H1 (cell line): Measurements from ENCODE around the gene PPM1L. TPM values are rescaled to one million over a fixed set of nuclear protein-coding genes. Genes with fewer than 3 reads are reported as not detected.

Experiments used
- CTCF ChIA-PET: fragments of 300-600 bp; sonication (Branson Sonifier 250); formaldehyde crosslinking; loops from one replicate; lab custom pipeline; 2021; ENCODE audit not compliant: partially characterized antibody; lab: Charles Lee
- POLR2A ChIA-PET: fragments of 300-600 bp; sonication (Branson Sonifier 250); formaldehyde crosslinking; loops from one replicate; lab custom pipeline; 2021; ENCODE audit warnings: inconsistent platforms; ENCODE audit not compliant: partially characterized antibody; lab: Charles Lee
- DNase-seq, 2 experiments: peaks; one replicate each; pipeline versions ENCODE4 v3.0.0 to v3.0.0-alpha.2; 2010 to 2022; ENCODE audit warnings: low spot score in 2 of 2, low read depth in 1 of 2, mixed read lengths in 1 of 2
- FAIRE-seq: peaks from 2 replicates; lab custom pipeline; 2011; peaks lifted over from hg19 to GRCh38; lab: Jason Lieb, UNC
- H2AFZ ChIP-seq: 2 replicates; pipeline ENCODE4 v1.8.1; 2012; ENCODE audit warnings: low read length, inconsistent platforms
- H2AK5ac ChIP-seq: 2 replicates; pipeline ENCODE4 v1.6.1; 2013; ENCODE audit warnings: low read depth, low read length
- H2BK120ac ChIP-seq: replicated peaks from 2 replicates; pipeline ENCODE3; 2013; ENCODE audit warnings: low read depth, low read length, inconsistent platforms
- H2BK12ac ChIP-seq: 2 replicates; pipeline ENCODE4 v1.6.1; 2013; ENCODE audit warnings: low read depth, low read length
- H2BK15ac ChIP-seq: 2 replicates; pipeline ENCODE4 v1.6.1; 2013; ENCODE audit warnings: low read length
- H2BK20ac ChIP-seq: 2 replicates; pipeline ENCODE4 v1.6.1; 2013; ENCODE audit warnings: low read length
- H2BK5ac ChIP-seq: 2 replicates; pipeline ENCODE4 v1.6.1; 2013; ENCODE audit warnings: low read depth, low read length
- H3K14ac ChIP-seq: 2 replicates; pipeline ENCODE4 v1.6.1; 2013; ENCODE audit warnings: inconsistent platforms; ENCODE audit not compliant: insufficient read length
- H3K18ac ChIP-seq: 2 replicates; pipeline ENCODE4 v1.6.1; 2013; ENCODE audit warnings: low read length; ENCODE audit errors: extremely low read depth
- H3K23ac ChIP-seq: 2 replicates; pipeline ENCODE4 v1.6.1; 2013; ENCODE audit warnings: inconsistent platforms; ENCODE audit not compliant: insufficient read length
- H3K23me2 ChIP-seq: 2 replicates; pipeline ENCODE4 v1.6.1; 2013; ENCODE audit warnings: low read depth, low read length
- H3K27ac ChIP-seq: 2 replicates; pipeline ENCODE4 v1.6.1; 2011; ENCODE audit warnings: low read depth, low read length, inconsistent platforms
- H3K27me3 ChIP-seq, 4 experiments: replicated peaks in 1 of 4; 1 replicate in 1 of 4; 2 replicates in 3 of 4; pipeline versions ENCODE4 v1.6.1 to v1.8.1; 2011 to 2013; ENCODE audit warnings: low read length in 3 of 4, mild to moderate bottlenecking in 3 of 4, inconsistent platforms in 2 of 4, mixed read lengths in 2 of 4, moderate library complexity in 1 of 4; ENCODE audit not compliant: control insufficient read depth in 3 of 4, insufficient read depth in 3 of 4; ENCODE audit errors: extremely low read depth in 1 of 4
- H3K36me3 ChIP-seq, 4 experiments: 2 replicates each; pipeline versions ENCODE4 v1.6.1 to v1.8.1; 2011 to 2013; ENCODE audit warnings: mild to moderate bottlenecking in 4 of 4, low read length in 3 of 4, moderate library complexity in 2 of 4, control low read depth in 1 of 4, inconsistent platforms in 1 of 4; ENCODE audit not compliant: insufficient read depth in 4 of 4, control insufficient read depth in 2 of 4
- H3K4ac ChIP-seq: replicated peaks from 2 replicates; pipeline ENCODE3; 2013; ENCODE audit warnings: low read length, low read depth, mixed read lengths, inconsistent platforms; ENCODE audit not compliant: insufficient read length
- H3K4me1 ChIP-seq, 4 experiments: replicated peaks in 1 of 4; 1 replicate in 1 of 4; 2 replicates in 3 of 4; pipeline versions ENCODE4 v1.6.1 to v1.8.1; 2011 to 2013; ENCODE audit warnings: low read length in 3 of 4, inconsistent platforms in 2 of 4, mixed read lengths in 1 of 4; ENCODE audit not compliant: insufficient read depth in 4 of 4, control insufficient read depth in 3 of 4
- H3K4me2 ChIP-seq, 2 experiments: 2 replicates each; pipeline versions ENCODE4 v1.6.1 to v1.8.1; 2011 to 2013; ENCODE audit warnings: low read depth in 2 of 2, low read length in 2 of 2, control low read depth in 1 of 2, inconsistent platforms in 1 of 2, mild to moderate bottlenecking in 1 of 2; ENCODE audit not compliant: insufficient read depth in 1 of 2
- H3K4me3 ChIP-seq, 4 experiments: fragments of 200-600, 300-600 bp in 1 of 4; sonication (generic), shearing (Covaris generic), sonication (Bioruptor Twin) in 1 of 4; 2 replicates each; pipeline versions ENCODE4 v1.5.1 to v1.8.1; 2011 to 2016; ENCODE audit warnings: low read length in 4 of 4, low read depth in 3 of 4, control low read depth in 2 of 4, inconsistent platforms in 2 of 4, mild to moderate bottlenecking in 2 of 4, mixed read lengths in 1 of 4, moderate library complexity in 1 of 4; ENCODE audit not compliant: insufficient read depth in 2 of 4; ENCODE audit errors: extremely low read depth in 1 of 4
- H3K56ac ChIP-seq: replicated peaks from 2 replicates; pipeline ENCODE3; 2013; ENCODE audit warnings: low read depth, mild to moderate bottlenecking, mixed read lengths, low read length, inconsistent platforms; ENCODE audit not compliant: insufficient read length
- H3K79me1 ChIP-seq: 2 replicates; pipeline ENCODE4 v1.6.1; 2013; ENCODE audit warnings: low read depth, low read length, control low read depth
- H3K79me2 ChIP-seq, 2 experiments: 2 replicates each; pipeline versions ENCODE4 v1.6.1 to v1.8.1; 2012 to 2013; ENCODE audit warnings: low read length in 2 of 2, mild to moderate bottlenecking in 2 of 2, inconsistent platforms in 1 of 2; ENCODE audit not compliant: insufficient read depth in 2 of 2, control insufficient read depth in 1 of 2
- H3K9ac ChIP-seq, 4 experiments: replicated peaks in 1 of 4; 1 replicate in 1 of 4; 2 replicates in 3 of 4; pipeline versions ENCODE4 v1.6.1 to v1.8.1; 2011 to 2013; ENCODE audit warnings: low read depth in 3 of 4, low read length in 3 of 4, control low read depth in 2 of 4, mild to moderate bottlenecking in 2 of 4, moderate library complexity in 2 of 4, inconsistent platforms in 1 of 4; ENCODE audit errors: extremely low read depth in 1 of 4
- H3K9me3 ChIP-seq, 2 experiments: 2 replicates each; pipeline versions ENCODE4 v1.6.1 to v1.8.1; 2012 to 2013; ENCODE audit warnings: mild to moderate bottlenecking in 2 of 2, moderate library complexity in 2 of 2, control low read depth in 1 of 2, inconsistent platforms in 1 of 2, low read depth in 1 of 2, low read length in 1 of 2, mixed read lengths in 1 of 2; ENCODE audit not compliant: insufficient read depth in 2 of 2
- H4K20me1 ChIP-seq, 2 experiments: replicated peaks in 1 of 2; 2 replicates each; pipeline versions ENCODE3 to v1.8.1; 2011 to 2013; ENCODE audit warnings: inconsistent platforms in 2 of 2, low read length in 2 of 2, mild to moderate bottlenecking in 1 of 2; ENCODE audit not compliant: insufficient read depth in 2 of 2, control insufficient read depth in 1 of 2
- H4K5ac ChIP-seq: 2 replicates; pipeline ENCODE4 v1.6.1; 2013; ENCODE audit warnings: low read length, low read depth, mixed read lengths, inconsistent platforms; ENCODE audit not compliant: insufficient read length
- H4K8ac ChIP-seq: 2 replicates; pipeline ENCODE4 v1.8.0; 2013; ENCODE audit warnings: mild to moderate bottlenecking, moderate library complexity, low read length, inconsistent platforms; ENCODE audit not compliant: insufficient read depth; ENCODE audit errors: extremely low read depth
- H4K91ac ChIP-seq: replicated peaks from 2 replicates; pipeline ENCODE3; 2013; ENCODE audit warnings: low read length, mixed read lengths, inconsistent platforms; ENCODE audit not compliant: insufficient read length
- BRCA1 ChIP-seq: IDR thresholded peaks from 2 replicates; pipeline ENCODE4 v1.6.1; 2012; ENCODE audit warnings: low read depth, low read length, improper control_type of control experiment
- CEBPB ChIP-seq: IDR thresholded peaks from 2 replicates; pipeline ENCODE4 v1.6.1; 2012; ENCODE audit warnings: low read depth, low read length
- CTCF ChIP-seq, 3 experiments: IDR thresholded peaks; 1 replicate in 2 of 3; 2 replicates in 1 of 3; pipeline versions ENCODE4 v1.5.1 to v1.6.1; 2011; ENCODE audit warnings: low read length in 3 of 3, mild to moderate bottlenecking in 3 of 3, inconsistent platforms in 2 of 3, low read depth in 1 of 3, moderate library complexity in 1 of 3; ENCODE audit not compliant: insufficient read depth in 1 of 3; ENCODE audit errors: control extremely low read depth in 1 of 3
- EGR1 ChIP-seq: IDR thresholded peaks from 2 replicates; pipeline ENCODE4 v1.6.1; 2011; ENCODE audit warnings: low read depth, low read length, borderline replicate concordance
- JUND ChIP-seq: IDR thresholded peaks from 2 replicates; pipeline ENCODE4 v1.6.1; 2011; ENCODE audit warnings: mild to moderate bottlenecking, improper control_type of control experiment, low read length
- KDM5A ChIP-seq: fragments of 200-600 bp; IDR thresholded peaks from 2 replicates; pipeline ENCODE4 v1.7.1; 2012; ENCODE audit warnings: mild to moderate bottlenecking, low read length, inconsistent platforms, mixed read lengths
- POLR2AphosphoS5 ChIP-seq: IDR thresholded peaks from 2 replicates; pipeline ENCODE4 v1.6.1; 2011; ENCODE audit warnings: low read depth, low read length
- RBBP5 ChIP-seq: IDR thresholded peaks from 2 replicates; pipeline ENCODE4 v1.7.1; 2012; ENCODE audit warnings: low read depth, mild to moderate bottlenecking, inconsistent platforms, low read length, moderate library complexity, borderline replicate concordance
- SP2 ChIP-seq: IDR thresholded peaks from 2 replicates; pipeline ENCODE4 v1.6.1; 2012; ENCODE audit warnings: mild to moderate bottlenecking, low read length, inconsistent platforms
- TBP ChIP-seq: IDR thresholded peaks from 2 replicates; pipeline ENCODE4 v1.6.1; 2011; ENCODE audit warnings: low read depth, low read length, improper control_type of control experiment
- WGBS, 2 experiments: shearing (Covaris generic) in 1 of 2; methylation state at CpG; one replicate each; pipeline versions ENCODE4 v1.1.6 to v1.1.7; 2013 to 2015; ENCODE audit warnings: low lambda C conversion rate in 2 of 2, mixed read lengths in 2 of 2, inconsistent platforms in 1 of 2, low coverage in 1 of 2, missing lambda C conversion rate in 1 of 2; ENCODE audit not compliant: insufficient replicate concordance in 2 of 2, insufficient coverage in 1 of 2, insufficient read length in 1 of 2; ENCODE audit errors: extremely low coverage in 1 of 2, missing lambda C conversion rate in 1 of 2; 5-methylcytosine and 5-hydroxymethylcytosine counted together
- polyA plus RNA-seq, 7 experiments: library from polyadenylated mRNA; depleted of rRNA in 3 of 7; stranded (reverse) in 5 of 7; unstranded in 2 of 7; fragments of >200 nt in 5 of 7; fragments of 200-250 nt in 2 of 7; gene quantifications; 1 replicate in 5 of 7; 2 replicates in 1 of 7; 4 replicates in 1 of 7; pipeline versions ENCODE4 v1.2.1 to v1.2.3, GENCODE V29; 2011 to 2013; ENCODE audit warnings: missing spikeins in 2 of 7, mixed read lengths in 2 of 7
- total RNA-seq: library from RNA; stranded (reverse); fragmentation: NEBNext Ultra II Directional; extraction: Animal tissue kit (Norgen Biotek cat#: 25700); gene quantifications from 2 replicates; pipeline ENCODE4 v1.2.1, GENCODE V29; 2021

The PPM1L gene
- total and polyA plus RNA-seq, 2 of the 8 experiments (the other 6 are each of a cell fraction or from before 2014, with no cell fraction given) = 2.8 to 18.1 TPM

DNA sequence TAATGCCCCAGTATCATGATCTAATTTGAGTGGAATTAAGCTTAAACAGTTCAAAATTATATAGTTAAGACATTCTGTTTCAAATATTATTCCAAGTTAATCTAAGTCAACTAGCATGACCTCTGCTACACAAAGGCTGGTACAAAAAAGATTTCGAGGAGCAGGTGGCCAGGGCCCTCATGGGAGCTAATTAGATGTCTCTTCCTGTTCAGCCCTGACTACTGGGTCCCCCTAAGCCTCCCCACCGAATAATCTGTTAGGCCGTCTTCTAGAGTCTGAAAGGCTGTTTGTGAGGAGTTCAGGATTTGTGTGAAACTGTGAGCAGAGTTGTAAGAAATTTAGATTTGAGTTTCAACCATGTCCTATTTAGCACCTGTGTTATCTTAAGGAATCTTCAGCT, 75.4 kb downstream of the PPM1L start:
- no peaks in the 10 kb centered on the region for H4K20me1 ChIP-seq
- no peak overlapping the region for H3K4ac ChIP-seq
- no peak overlapping the region for H3K27ac ChIP-seq
- H3K27me3 ChIP-seq = no peaks in the 10 kb centered on the region
- H2BK12ac ChIP-seq = no peak overlapping the region
- FAIRE-seq = no peak
- no peaks in the 10 kb centered on the region; the same call in 1 of the 2 replicates for H3K23me2 ChIP-seq
- no peaks in the 10 kb centered on the region for H3K9me3 ChIP-seq
- H3K4me3 ChIP-seq = no peak overlapping the region
- H3K18ac ChIP-seq = no peak overlapping the region
- ChIA-PET CTCF (interaction anchor here (0.6 kb wide), 1 partner anchor 65 kb away, joined by 3 read pairs; no protein-coding TSS in a partner anchor), POLR2A (interaction anchor here (0.6 to 1.0 kb wide), 2 partner anchors 9 to 24 kb away, joined by 3 read pairs; no protein-coding TSS in a partner anchor)
- no peak overlapping the region for H2AK5ac ChIP-seq
- 90% methylated on average over 3 of the region's 3 CpGs; no CpG with 5 or more reads in 1 of the 2 experiments for WGBS, 2 experiments
- no peak overlapping the region for H3K4me2 ChIP-seq
- H3K79me1 ChIP-seq = no peaks in the 10 kb centered on the region
- H3K23ac ChIP-seq = no peak overlapping the region
- H2BK15ac ChIP-seq = no peak overlapping the region
- no peak overlapping the region for H2BK5ac ChIP-seq
- no peak overlapping the region for H4K91ac ChIP-seq
- H2AFZ ChIP-seq = no peak overlapping the region
- no peak overlapping the region for H3K9ac ChIP-seq
- H2BK120ac ChIP-seq = no peak overlapping the region
- H3K4me1 ChIP-seq = peaks cover 0 to 4% (median 1%) of the 10 kb centered on the region in 4 experiments; a peak in 1 of 7 replicates
- H2BK20ac ChIP-seq = no peak overlapping the region
- H4K5ac ChIP-seq = no peak overlapping the region
- no peak overlapping the region for H3K56ac ChIP-seq
- no peaks in the 10 kb centered on the region for H3K79me2 ChIP-seq
- H3K36me3 ChIP-seq = no peaks in the 10 kb centered on the region
- no peak overlapping the region for H3K14ac ChIP-seq
- no peak overlapping the region for H4K8ac ChIP-seq
- no peak for DNase-seq
- TF ChIP-seq RBBP5 = no peak
- TF ChIP-seq EGR1 = no peak
- no peak for TF ChIP-seq BRCA1
- TF ChIP-seq TBP = no peak
- TF ChIP-seq POLR2AphosphoS5 = no peak
- TF ChIP-seq JUND = no peak
- TF ChIP-seq CTCF (IDR thresholded peaks at IDR 0.05; ENCODE audit: control extremely low read depth in 1 of 3, insufficient read depth in 1 of 3, low read depth in 1 of 3, low read length in 3 of 3) = no peak
- no peak for TF ChIP-seq KDM5A
- TF ChIP-seq SP2 = no peak
- TF ChIP-seq CEBPB = no peak
